GM19043 (cell line): ENCODE measurements around the gene CCND1.

Experiments used
- ATAC-seq: cut with Tn5 transposase; IDR thresholded peaks from one replicate; pipeline ENCODE4 v1.9.1; 2021; ENCODE audit warnings: low read depth; ENCODE audit not compliant: unreplicated experiment

Gene CCND1

GRCh38 chr11:69640995-69641581 is at the start of gene CCND1:
CCND1 (plus strand) TSS chr11:69641156; CDS start chr11:69641314, 158 bp downstream.
- peak; percentile 41 for ATAC-seq

DNA sequence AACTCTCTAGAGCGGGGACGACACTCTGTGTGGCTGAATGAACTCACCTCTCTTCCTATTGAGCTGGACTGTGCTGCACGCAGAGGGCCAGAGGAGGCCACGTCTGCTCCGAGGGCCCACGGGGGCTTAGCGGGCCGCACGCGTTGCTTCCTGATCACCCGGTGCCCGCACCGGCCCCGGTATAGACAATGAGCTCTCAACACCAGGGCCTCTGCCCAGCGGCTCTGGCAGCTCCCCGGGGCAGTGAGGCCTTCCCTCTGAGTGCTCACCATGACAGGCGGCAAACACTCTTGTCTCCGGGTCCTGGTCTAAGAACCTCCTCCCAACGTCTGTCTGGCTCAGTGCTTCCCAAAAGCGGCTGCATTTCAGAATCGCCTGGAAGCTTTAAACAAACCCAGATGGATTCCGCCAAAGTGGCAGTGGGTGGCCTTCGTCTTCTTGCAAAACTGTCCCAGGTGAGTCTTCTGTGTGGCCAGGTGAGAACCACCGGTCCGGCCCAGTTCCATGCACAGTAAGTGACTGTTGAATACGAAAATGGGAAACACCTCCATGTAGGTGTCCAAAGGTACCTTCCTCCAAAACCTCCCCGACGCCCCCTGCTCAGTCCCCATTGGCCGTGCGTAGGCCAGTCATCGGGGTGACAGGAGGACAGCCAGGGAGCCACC is 47.8 kb upstream of the CCND1 start:
- ATAC-seq: no peak

DNA sequence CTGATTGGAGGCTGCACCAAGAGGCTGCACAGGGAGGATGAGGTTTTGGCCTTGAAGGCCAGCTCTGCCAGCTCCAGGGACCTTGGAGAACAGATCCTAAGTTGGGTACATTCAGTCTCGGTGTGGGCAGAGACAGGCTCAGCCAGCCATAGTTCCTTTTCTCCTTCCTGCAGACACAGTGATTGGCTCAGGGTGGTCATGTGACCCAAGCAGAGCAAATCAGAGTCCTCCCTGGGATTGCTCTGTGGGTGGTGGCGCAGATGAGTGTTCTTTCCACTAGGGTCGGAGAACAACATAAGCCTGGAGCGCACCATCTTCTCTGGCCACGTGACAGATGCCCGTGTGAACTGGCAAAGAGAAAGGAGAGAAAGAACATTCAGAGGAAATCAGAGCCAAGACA is 47.1 kb upstream of the CCND1 start:
- ATAC-seq: no peak

GRCh38 chr11:69594481-69594880 is 46.5 kb upstream of the CCND1 start:
- ATAC-seq: no peak

DNA sequence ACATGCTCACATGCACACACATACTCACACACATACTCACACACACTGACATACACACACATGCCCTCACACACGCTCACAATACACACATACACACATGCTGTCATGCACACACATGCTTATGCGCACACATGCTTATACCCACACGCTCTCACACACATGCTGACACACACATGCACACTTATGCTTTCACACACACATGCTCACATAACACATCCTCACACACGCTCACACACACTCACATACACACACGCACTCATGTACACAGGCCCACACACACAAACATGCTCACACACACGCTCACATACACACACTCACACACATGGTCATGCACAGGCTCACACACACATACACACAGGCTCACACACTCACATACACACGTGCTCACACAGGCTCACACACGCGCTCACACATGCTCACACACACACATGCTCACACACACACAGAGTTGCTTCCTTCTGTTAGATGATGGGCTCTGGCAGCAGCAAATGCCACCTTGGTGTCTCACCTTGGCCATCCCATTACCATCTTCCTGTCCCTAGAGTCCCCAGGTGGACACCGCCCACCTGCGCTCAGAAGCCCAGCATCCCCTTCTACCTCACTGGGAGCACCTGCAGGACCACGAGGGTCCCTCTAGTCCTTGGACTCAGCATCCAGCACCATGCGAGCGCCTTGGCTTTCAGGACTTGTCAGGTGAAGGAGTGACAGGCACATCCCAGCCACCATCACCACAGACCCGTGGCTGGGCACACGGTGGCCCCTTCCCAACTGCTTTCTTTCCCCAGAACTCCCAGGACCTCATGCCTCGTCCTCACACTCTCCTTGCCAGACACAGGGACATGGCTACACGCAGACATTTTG is 44.9 kb upstream of the CCND1 start:
- no peak for ATAC-seq

GRCh38 chr11:69598147-69598546 is 42.8 kb upstream of the CCND1 start:
- ATAC-seq: no peak

DNA sequence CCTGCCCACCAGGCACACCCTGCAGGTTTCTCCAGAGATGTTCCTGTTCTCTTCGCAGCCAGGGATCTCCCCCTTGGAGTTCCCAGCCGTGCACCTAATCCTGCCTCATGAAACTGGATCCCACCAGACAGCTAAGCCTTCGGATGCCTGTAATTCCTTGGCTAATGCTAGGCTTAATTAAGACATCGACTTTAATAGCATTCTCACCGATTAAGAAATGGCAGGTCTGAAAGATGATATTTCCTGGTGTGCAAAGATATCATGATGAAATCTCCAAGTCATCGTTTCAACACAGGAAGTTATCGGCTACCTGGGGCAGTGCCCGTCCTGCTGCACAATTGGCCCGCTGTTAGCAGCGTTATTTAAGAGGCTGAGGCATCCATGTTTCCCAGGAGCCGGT is 41.5 kb upstream of the CCND1 start:
- ATAC-seq: no peak

DNA sequence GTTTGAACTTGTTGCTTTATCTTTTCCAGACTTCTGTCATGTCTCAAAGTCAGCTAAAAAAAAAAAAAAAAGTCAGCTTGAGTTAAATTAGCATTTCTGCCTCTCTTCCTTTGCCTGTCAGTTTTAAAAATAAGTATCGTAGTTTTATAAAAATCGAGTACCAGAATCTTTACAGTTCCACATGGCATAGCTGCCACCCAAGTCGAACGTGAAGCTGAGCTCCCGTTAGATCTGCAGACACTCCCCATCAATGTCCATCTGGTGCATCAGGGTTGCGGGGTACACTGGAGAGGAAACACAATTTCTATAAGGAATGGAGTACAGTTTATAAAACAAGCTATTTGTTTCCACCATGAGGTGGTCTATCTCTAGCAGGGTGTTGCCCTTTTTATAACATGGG is 41.0 kb upstream of the CCND1 start:
- ATAC-seq: no peak

DNA sequence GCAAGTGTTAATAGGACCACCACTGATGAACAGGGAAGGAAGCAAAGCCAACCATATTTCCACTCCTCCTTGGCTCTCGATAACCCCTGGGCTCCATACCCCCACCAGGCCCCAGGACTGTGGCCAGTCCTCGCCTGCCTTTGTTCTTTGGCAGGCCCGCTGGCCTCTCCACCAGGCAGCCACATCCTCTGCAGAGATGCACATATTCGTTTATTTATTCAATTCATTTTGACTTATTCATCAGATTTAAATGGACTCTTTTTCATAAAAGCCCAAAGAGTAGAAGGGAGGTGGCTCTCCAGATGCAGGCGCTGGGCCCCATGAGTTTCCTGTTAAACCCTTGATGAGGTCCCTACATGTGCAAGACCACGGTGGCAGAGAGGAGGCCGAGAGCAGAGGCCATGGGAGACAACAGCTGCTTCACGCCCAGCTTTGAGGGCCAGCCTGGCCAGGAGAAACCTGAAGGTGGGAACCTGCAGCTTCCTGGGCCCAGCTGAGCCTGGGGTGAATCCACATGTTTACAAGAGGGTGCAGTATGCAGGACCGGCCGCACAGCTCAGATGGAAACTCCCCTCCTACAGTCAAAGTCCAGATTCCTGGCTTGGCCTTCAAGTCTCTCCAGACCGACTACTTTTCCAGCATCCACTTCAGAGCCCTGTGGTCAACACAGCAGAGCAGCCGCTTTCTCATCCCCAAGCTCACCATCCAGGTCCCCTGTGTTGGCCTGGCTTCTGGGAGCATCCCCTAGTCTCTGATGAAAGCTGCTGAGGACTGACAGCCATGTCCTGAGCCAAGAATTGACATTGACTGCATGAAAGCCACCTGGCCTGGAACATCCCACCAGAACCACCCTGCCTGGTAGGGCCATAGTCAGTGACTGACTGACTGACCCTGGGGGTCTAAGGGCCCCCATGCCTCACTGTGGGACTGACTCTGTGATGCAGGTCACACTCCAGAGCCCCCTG is 39.7 kb upstream of the CCND1 start:
- no peak for ATAC-seq

GRCh38 chr11:69603111-69603836 is 37.7 kb upstream of the CCND1 start:
- ATAC-seq: no peak

DNA sequence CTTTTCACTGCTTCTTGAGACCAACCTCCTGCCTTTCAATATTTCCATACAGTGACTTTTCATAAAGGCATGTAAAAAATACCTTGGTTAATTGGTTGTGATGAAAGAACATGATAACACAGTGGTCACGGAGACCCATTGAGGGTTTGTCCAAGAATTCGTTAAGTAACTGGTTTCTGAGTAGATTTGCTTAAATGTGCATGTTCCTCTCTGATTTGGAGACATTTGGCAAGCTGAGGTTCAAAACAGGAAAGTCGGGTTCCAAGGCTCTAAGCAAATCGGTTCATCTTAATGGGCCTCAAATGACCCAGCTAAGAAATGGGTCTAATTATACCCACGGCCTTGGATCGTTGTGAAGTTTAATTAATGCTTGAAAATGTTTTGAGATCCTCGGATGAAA is 36.9 kb upstream of the CCND1 start:
- no peak for ATAC-seq

DNA sequence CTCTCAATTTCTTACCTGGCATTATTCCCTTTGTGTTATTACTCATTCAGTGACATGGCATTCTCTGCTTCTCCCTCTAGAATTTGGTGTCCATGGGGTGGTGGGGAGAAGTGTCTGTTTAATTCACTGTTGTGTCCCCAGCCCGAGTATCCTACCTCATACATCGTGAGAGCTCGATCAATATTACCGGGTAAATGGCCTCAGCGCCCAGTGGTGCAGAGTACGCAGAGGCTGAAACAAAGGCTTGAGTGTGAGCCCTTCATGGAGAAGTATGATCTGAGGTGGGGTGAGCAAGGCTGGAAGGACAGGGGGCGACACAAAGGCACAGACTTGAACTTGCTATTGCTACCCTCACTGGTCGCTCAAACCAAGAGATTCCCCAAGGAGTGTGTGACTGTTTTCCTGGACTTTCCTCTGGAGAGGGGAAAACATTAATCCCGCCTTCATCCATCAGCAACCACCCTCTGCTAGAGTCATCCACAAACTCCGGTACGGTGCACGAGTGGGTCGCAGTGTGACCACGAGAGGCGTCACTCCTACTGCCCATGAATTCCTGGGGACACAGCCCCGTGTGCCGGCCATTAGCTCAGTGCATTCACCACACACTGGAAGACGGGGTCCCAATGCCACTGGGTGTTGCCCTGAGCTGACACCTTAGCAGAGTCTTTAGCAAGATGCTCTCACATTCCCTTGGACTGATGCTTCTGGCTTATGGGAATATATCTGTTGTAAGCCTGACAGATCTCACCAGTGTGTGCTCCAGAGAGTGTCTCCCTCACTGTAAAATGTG is 35.0 kb upstream of the CCND1 start:
- ATAC-seq: no peak

- ATAC-seq: no peak
Measured at GRCh38 chr11:69609351-69609750, 31.6 kb upstream of the CCND1 start.

- ATAC-seq: no peak
Measured at GRCh38 chr11:69611548-69612526, 29.1 kb upstream of the CCND1 start.

GRCh38 chr11:69613594-69613993 is 27.4 kb upstream of the CCND1 start:
- ATAC-seq: no peak

GRCh38 chr11:69614085-69614484 is 26.9 kb upstream of the CCND1 start:
- no peak for ATAC-seq

DNA sequence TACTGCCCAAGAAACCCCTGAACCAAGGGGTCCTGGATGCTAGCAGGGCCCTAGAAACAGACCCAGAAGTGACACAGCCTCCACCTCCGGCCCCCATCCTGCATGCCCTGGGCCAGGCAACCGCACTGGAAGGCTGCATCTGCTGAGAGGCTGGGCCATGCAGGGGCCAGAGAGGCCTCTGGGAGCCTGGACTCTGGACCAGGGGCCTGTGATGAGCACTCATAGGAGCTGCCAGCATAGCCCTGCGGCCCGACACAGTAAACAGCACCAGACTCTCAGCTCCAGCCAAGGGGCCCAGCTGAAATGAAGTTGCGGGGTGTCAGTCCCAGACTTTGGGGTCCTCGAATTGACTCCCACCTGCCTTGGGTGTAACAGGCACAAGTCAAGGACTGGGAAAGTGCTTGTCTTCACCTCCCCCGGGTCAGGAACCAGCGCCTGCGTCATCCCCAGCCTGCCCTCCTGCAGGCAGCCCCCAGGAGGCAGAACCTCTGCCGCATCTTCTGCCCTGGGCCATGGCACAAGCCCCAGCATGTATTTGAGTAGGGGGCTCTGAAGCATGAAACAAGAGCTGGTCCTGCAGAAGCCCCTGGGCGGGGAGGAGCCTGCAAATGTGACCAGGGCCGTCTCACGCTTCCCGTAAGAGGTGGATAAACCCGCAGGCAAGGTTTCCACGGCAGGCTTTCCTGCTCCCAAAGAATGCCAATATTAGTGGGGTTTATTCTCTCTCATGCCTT is 25.2 kb upstream of the CCND1 start:
- ATAC-seq: no peak
